Measurements from ENCODE around the gene ACACA. TPM values are rescaled to one million over a fixed set of nuclear protein-coding genes. Genes with fewer than 3 reads are reported as not detected.

The ACACA gene
- total and polyA plus RNA-seq, 2 experiments from 2014 or later: 59.6 to 164 TPM

DNA sequence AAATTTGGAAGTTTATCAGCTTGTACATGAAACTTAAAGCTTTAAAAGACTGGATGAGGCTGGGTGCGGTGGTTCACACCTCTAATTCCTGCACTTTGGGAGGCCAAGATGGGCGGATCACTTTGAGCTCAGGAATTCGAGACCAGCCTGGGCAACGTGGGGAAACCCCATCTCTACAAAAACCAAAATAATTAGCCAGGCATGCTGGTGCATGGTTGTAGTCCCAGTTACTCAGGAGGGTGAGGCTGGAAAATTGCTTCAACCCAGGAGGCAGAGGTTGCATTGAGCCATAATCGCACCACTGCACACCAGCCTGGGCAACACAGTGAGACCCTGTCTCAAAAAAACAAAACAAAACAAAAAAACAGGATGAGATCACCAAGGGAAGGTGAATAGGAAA lies 248.3 kb downstream of the ACACA start:
- H3K27me3 ChIP-seq (ENCODE audit: insufficient read depth): no peaks in the 10 kb centered on the region
- H3K27me3 Mint-ChIP-seq (ENCODE audit: insufficient read depth, low read depth, poor library complexity): no peaks in the 10 kb centered on the region
- no peaks in the 10 kb centered on the region for H3K79me2 ChIP-seq (replicated peaks; ENCODE audit: insufficient read depth)
- no peak overlapping the region for H3K4me3 ChIP-seq
- peaks cover 6% of the 10 kb centered on the region; the same call in 1 of the 2 replicates for H3K36me3 ChIP-seq (ENCODE audit: insufficient read depth)
- peak overlapping the region; percentile 56; the same call in 1 of the 2 replicates for H3K27ac ChIP-seq (ENCODE audit: low read depth)
- H3K9me3 Mint-ChIP-seq: no peaks in the 10 kb centered on the region
- no peak for TF ChIP-seq ZNF114 (CRISPR knock-in tag; IDR thresholded peaks at IDR 0.05)
- TF ChIP-seq POLR2AphosphoS5 (IDR thresholded peaks at IDR 0.05; ENCODE audit: low read depth): no peak
- TF ChIP-seq, protein P1, sequence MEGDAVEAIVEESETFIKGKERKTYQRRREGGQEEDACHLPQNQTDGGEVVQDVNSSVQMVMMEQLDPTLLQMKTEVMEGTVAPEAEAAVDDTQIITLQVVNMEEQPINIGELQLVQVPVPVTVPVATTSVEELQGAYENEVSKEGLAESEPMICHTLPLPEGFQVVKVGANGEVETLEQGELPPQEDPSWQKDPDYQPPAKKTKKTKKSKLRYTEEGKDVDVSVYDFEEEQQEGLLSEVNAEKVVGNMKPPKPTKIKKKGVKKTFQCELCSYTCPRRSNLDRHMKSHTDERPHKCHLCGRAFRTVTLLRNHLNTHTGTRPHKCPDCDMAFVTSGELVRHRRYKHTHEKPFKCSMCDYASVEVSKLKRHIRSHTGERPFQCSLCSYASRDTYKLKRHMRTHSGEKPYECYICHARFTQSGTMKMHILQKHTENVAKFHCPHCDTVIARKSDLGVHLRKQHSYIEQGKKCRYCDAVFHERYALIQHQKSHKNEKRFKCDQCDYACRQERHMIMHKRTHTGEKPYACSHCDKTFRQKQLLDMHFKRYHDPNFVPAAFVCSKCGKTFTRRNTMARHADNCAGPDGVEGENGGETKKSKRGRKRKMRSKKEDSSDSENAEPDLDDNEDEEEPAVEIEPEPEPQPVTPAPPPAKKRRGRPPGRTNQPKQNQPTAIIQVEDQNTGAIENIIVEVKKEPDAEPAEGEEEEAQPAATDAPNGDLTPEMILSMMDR (conservative IDR thresholded peaks at IDR 0.05; ENCODE audit: low read depth in 2 of 2): no peak
- no peak for TF ChIP-seq STAT1 (IDR thresholded peaks at IDR 0.05; ENCODE audit: unreplicated experiment)
- TF ChIP-seq JUNB (IDR thresholded peaks at IDR 0.05; ENCODE audit: unreplicated experiment): no peak
- no peaks in the 10 kb centered on the region for H3K4me1 ChIP-seq (ENCODE audit: insufficient read depth)
- ATAC-seq (no peak), DNase-seq (ENCODE audit: low spot score) (no peak)
- peaks cover 6% of the 10 kb centered on the region; the same call in 2 of the 3 replicates for H3K4me1 Mint-ChIP-seq
- no peak overlapping the region for H3K4me3 Mint-ChIP-seq
- H3K9me2 ChIP-seq (ENCODE audit: insufficient read depth): 0 out of 2 replicates have a peak, but pooled peaks cover 3% of the 10 kb centered on the region
- H3K27ac Mint-ChIP-seq: no peak overlapping the region
- no peak overlapping the region for H2AFZ ChIP-seq
- H3K4me2 ChIP-seq: no peak overlapping the region
- peaks cover 25% of the 10 kb centered on the region for H3K36me3 Mint-ChIP-seq (ENCODE audit: low read depth)
- H3F3A ChIP-seq (replicated peaks; ENCODE audit: low read depth): 0 out of 2 replicates have a peak, but pooled peaks cover 5% of the 10 kb centered on the region
- peaks cover 8% of the 10 kb centered on the region for H4K20me1 ChIP-seq (replicated peaks; ENCODE audit: insufficient read depth)

DNA sequence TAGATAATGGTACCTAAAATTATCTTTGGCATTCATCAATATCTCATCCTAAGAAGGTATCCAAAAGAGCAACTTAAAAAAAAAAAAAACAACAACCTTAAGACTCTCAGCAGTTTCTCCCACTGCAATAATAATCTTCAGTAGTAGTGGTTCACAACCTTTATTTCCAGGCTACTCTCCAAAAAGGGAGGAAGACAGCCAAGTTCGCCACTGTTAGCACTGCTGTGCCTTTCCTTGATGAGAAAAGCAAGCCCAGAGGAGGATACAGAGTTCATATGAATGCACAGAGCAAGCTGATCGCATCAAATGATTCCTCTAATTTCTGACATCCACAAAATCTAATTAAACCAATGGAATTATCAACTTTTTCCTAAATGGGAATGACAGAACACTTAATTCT lies 258.5 kb downstream of the ACACA start:
- H3K9me3 Mint-ChIP-seq: no peaks in the 10 kb centered on the region
- Histone ChIP-seq H3K79me2 (replicated peaks; ENCODE audit: insufficient read depth) (no peaks in the 10 kb centered on the region), H3K9me2 (ENCODE audit: insufficient read depth) (no peaks in the 10 kb centered on the region), H3K27me3 (ENCODE audit: insufficient read depth) (no peaks in the 10 kb centered on the region), H3K4me3 (no peak overlapping the region), H2AFZ (no peak overlapping the region), H3K4me2 (no peak overlapping the region), H4K20me1 (replicated peaks; ENCODE audit: insufficient read depth) (0 out of 2 replicates have a peak, but pooled peaks cover 3% of the 10 kb centered on the region), H3F3A (replicated peaks; ENCODE audit: low read depth) (0 out of 2 replicates have a peak, but pooled peaks cover 12% of the 10 kb centered on the region), H3K4me1 (ENCODE audit: insufficient read depth) (peaks cover 19% of the 10 kb centered on the region), H3K36me3 (ENCODE audit: insufficient read depth) (peaks cover 3% of the 10 kb centered on the region), H3K27ac (ENCODE audit: low read depth) (peak overlapping the region; percentile 20; the same call in 1 of the 2 replicates)
- H3K27me3 Mint-ChIP-seq (ENCODE audit: insufficient read depth, low read depth, poor library complexity): no peaks in the 10 kb centered on the region
- no peak overlapping the region for H3K4me3 Mint-ChIP-seq
- peak; percentile 43 for DNase-seq (ENCODE audit: low spot score)
- H3K27ac Mint-ChIP-seq: peak overlapping the region; percentile 73
- peaks cover 17% of the 10 kb centered on the region for H3K4me1 Mint-ChIP-seq
- ATAC-seq: no peak
- H3K36me3 Mint-ChIP-seq (ENCODE audit: low read depth): peaks cover 29% of the 10 kb centered on the region
- TF ChIP-seq EZH2 (IDR thresholded peaks at IDR 0.05; ENCODE audit: low read depth, unreplicated experiment): no peak
- TF ChIP-seq, protein P2, sequence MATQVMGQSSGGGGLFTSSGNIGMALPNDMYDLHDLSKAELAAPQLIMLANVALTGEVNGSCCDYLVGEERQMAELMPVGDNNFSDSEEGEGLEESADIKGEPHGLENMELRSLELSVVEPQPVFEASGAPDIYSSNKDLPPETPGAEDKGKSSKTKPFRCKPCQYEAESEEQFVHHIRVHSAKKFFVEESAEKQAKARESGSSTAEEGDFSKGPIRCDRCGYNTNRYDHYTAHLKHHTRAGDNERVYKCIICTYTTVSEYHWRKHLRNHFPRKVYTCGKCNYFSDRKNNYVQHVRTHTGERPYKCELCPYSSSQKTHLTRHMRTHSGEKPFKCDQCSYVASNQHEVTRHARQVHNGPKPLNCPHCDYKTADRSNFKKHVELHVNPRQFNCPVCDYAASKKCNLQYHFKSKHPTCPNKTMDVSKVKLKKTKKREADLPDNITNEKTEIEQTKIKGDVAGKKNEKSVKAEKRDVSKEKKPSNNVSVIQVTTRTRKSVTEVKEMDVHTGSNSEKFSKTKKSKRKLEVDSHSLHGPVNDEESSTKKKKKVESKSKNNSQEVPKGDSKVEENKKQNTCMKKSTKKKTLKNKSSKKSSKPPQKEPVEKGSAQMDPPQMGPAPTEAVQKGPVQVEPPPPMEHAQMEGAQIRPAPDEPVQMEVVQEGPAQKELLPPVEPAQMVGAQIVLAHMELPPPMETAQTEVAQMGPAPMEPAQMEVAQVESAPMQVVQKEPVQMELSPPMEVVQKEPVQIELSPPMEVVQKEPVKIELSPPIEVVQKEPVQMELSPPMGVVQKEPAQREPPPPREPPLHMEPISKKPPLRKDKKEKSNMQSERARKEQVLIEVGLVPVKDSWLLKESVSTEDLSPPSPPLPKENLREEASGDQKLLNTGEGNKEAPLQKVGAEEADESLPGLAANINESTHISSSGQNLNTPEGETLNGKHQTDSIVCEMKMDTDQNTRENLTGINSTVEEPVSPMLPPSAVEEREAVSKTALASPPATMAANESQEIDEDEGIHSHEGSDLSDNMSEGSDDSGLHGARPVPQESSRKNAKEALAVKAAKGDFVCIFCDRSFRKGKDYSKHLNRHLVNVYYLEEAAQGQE (IDR thresholded peaks at IDR 0.05; ENCODE audit: unreplicated experiment): no peak
- no peak for TF ChIP-seq ZNF114 (CRISPR knock-in tag; IDR thresholded peaks at IDR 0.05)
- TF ChIP-seq, protein P3, sequence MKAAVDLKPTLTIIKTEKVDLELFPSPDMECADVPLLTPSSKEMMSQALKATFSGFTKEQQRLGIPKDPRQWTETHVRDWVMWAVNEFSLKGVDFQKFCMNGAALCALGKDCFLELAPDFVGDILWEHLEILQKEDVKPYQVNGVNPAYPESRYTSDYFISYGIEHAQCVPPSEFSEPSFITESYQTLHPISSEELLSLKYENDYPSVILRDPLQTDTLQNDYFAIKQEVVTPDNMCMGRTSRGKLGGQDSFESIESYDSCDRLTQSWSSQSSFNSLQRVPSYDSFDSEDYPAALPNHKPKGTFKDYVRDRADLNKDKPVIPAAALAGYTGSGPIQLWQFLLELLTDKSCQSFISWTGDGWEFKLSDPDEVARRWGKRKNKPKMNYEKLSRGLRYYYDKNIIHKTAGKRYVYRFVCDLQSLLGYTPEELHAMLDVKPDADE (IDR thresholded peaks at IDR 0.05): no peak
- TF ChIP-seq NANOG (IDR thresholded peaks at IDR 0.05; ENCODE audit: borderline replicate concordance): no peak

Data from GM23338 (cell line).